OCI-LY7 (cell line): ENCODE data around the gene NEAT1. TPM values are rescaled to one million over a fixed set of nuclear protein-coding genes. Genes with fewer than 3 reads are reported as not detected.

ENCODE experiments used
- BruUV-seq: library from RNA; stranded (reverse); fragments of 400-500 nt; replicated peaks from 2 replicates; lab custom pipeline; 2021; lab: Mats Ljungman, UMichigan
- CTCF ChIA-PET: fragments of 300-600 bp; sonication (Branson Sonifier 250); formaldehyde crosslinking; loops from one replicate; lab custom pipeline; 2022; ENCODE audit warnings: antibody characterized with exemption; ENCODE audit not compliant: unreplicated experiment; lab: Charles Lee
- POLR2A ChIA-PET: fragments of 300-600 bp; sonication (Branson Sonifier 250); formaldehyde crosslinking; loops from one replicate; lab custom pipeline; 2022; ENCODE audit warnings: antibody characterized with exemption; lab: Charles Lee
- DNase-seq: peaks from one replicate; pipeline ENCODE4 v3.0.0-alpha.2; 2015; ENCODE audit warnings: low spot score
- H2AFZ ChIP-seq: fragments of 200-600 bp; sonication (generic), shearing (Covaris generic); 2 replicates; pipeline ENCODE4 v1.6.1; 2014; ENCODE audit warnings: mild to moderate bottlenecking, antibody characterized with exemption, low read length, moderate library complexity
- H3K27ac ChIP-seq: fragments of 200-600 bp; sonication (generic); 2 replicates; pipeline ENCODE4 v1.5.1; 2014; ENCODE audit warnings: mixed run types, low read depth, mild to moderate bottlenecking, moderate library complexity, low read length, inconsistent platforms; ENCODE audit not compliant: poor library complexity, severe bottlenecking
- H3K36me3 ChIP-seq: fragments of 200-600 bp; sonication (generic); 2 replicates; pipeline ENCODE4 v1.6.1; 2014; ENCODE audit warnings: mild to moderate bottlenecking, antibody characterized with exemption, low read length, moderate library complexity, mixed read lengths; ENCODE audit not compliant: insufficient read depth
- H3K4me1 ChIP-seq: fragments of 200-600 bp; sonication (generic); 2 replicates; pipeline ENCODE4 v1.5.1; 2014; ENCODE audit warnings: mild to moderate bottlenecking, low read length; ENCODE audit not compliant: insufficient read depth, poor library complexity, severe bottlenecking
- H3K4me2 ChIP-seq: fragments of 200-600 bp; sonication (generic); 2 replicates; pipeline ENCODE4 v1.6.1; 2014; ENCODE audit warnings: mild to moderate bottlenecking, low read length
- H3K4me3 ChIP-seq: fragments of 200-600 bp; sonication (generic); 2 replicates; pipeline ENCODE4 v1.5.1; 2014; ENCODE audit warnings: mild to moderate bottlenecking, low read depth, low read length; ENCODE audit not compliant: poor library complexity, severe bottlenecking
- H3K79me2 ChIP-seq: fragments of 200-600 bp; sonication (generic); 2 replicates; pipeline ENCODE4 v1.6.1; 2016; ENCODE audit warnings: low read depth, mild to moderate bottlenecking, low read length, moderate library complexity, mixed read lengths; ENCODE audit not compliant: insufficient read depth
- H3K9me2 ChIP-seq: fragments of 200-600 bp; sonication (generic); 2 replicates; pipeline ENCODE4 v1.6.1; 2016; ENCODE audit warnings: mild to moderate bottlenecking, low read length, mixed read lengths; ENCODE audit not compliant: insufficient read depth
- H3K9me3 ChIP-seq: fragments of 200-600 bp; sonication (generic); 2 replicates; pipeline ENCODE4 v1.6.1; 2014; ENCODE audit warnings: mild to moderate bottlenecking, mixed run types, low read length, mixed read lengths
- H4K20me1 ChIP-seq: fragments of 200-600 bp; sonication (generic); 2 replicates; pipeline ENCODE4 v1.6.1; 2014; ENCODE audit warnings: mild to moderate bottlenecking, antibody characterized with exemption, low read length, moderate library complexity, mixed read lengths; ENCODE audit not compliant: insufficient read depth
- EZH2phosphoT487 ChIP-seq: fragments of 200-600 bp; sonication (generic); IDR thresholded peaks from 2 replicates; pipeline ENCODE4 v1.6.1; 2018; ENCODE audit warnings: low read depth, borderline replicate concordance, mild to moderate bottlenecking, mixed run types, antibody characterized with exemption, low read length, moderate library complexity, mixed read lengths
- intact Hi-C: fragments of 100-400 bp; cut with micrococcal nuclease; formaldehyde crosslinking; loops from one replicate; pipeline ENCODE4 v1.10.0; 2022; ENCODE audit not compliant: unreplicated experiment
- total RNA-seq, 2 experiments: library from RNA; depleted of rRNA in 1 of 2; stranded (reverse); fragments of >200 nt in 1 of 2; shearing (Covaris generic) in 1 of 2; gene quantifications; 2 replicates each; pipeline ENCODE4 v1.2.3, GENCODE V29; 2014 to 2022
- TF ChIP-seq, protein P1 (sequence below): fragments of 200-600 bp; sonication (generic); conservative IDR thresholded peaks from 2 replicates; pipeline ENCODE4 v1.5.1; 2014; ENCODE audit warnings: mild to moderate bottlenecking, antibody characterized with exemption, low read length, moderate library complexity, mixed read lengths

The NEAT1 gene
- total RNA-seq, 2 experiments from 2014 or later = 30.1 to 440 TPM

DNA sequence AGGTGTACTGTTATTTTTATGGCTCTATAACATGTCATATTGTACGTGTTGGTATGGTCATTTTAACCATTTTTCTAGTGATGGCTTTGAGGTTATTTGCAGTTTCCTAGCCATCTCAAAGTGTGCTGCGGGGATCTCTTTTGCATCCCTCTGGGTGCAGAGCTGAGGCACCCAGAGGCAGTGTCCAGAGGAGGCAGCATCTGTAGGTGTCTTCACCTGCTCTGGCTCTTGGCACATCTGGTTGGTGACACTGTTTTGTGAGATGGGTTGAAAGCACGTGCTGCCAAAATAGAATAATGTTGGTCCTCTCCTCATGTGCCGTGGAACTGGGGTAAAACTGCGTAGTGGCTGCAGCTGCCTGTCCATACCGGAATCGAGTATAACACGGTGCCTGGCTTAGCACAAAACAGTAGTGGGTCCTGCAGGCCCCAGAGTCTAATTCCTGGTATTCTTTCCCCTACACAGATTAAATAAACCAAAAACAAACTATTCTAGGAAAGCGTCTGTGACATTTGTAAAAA is 12.9 kb downstream of the NEAT1 start:
- no peak for DNase-seq
- Histone ChIP-seq H3K36me3 (peaks cover 30% of the 10 kb centered on the region), H3K4me2 (peak overlapping the region; percentile 91), H3K9me2 (no peaks in the 10 kb centered on the region), H2AFZ (no peak overlapping the region), H3K27ac (peak overlapping the region; percentile 64), H3K4me3 (peak overlapping the region; percentile 44), H4K20me1 (no peaks in the 10 kb centered on the region), H3K4me1 (peaks cover 85% of the 10 kb centered on the region), H3K79me2 (peaks cover 58% of the 10 kb centered on the region), H3K9me3 (no peaks in the 10 kb centered on the region)
- BruUV-seq = no TSS peak
- TF ChIP-seq EZH2phosphoT487 = no peak
- TF ChIP-seq, protein P1, sequence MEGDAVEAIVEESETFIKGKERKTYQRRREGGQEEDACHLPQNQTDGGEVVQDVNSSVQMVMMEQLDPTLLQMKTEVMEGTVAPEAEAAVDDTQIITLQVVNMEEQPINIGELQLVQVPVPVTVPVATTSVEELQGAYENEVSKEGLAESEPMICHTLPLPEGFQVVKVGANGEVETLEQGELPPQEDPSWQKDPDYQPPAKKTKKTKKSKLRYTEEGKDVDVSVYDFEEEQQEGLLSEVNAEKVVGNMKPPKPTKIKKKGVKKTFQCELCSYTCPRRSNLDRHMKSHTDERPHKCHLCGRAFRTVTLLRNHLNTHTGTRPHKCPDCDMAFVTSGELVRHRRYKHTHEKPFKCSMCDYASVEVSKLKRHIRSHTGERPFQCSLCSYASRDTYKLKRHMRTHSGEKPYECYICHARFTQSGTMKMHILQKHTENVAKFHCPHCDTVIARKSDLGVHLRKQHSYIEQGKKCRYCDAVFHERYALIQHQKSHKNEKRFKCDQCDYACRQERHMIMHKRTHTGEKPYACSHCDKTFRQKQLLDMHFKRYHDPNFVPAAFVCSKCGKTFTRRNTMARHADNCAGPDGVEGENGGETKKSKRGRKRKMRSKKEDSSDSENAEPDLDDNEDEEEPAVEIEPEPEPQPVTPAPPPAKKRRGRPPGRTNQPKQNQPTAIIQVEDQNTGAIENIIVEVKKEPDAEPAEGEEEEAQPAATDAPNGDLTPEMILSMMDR = peak; percentile 8; the same call in 1 of the 2 replicates
- intact Hi-C loops = no loop called here
- CTCF ChIA-PET = no interaction called here
- POLR2A ChIA-PET = no interaction called here

DNA sequence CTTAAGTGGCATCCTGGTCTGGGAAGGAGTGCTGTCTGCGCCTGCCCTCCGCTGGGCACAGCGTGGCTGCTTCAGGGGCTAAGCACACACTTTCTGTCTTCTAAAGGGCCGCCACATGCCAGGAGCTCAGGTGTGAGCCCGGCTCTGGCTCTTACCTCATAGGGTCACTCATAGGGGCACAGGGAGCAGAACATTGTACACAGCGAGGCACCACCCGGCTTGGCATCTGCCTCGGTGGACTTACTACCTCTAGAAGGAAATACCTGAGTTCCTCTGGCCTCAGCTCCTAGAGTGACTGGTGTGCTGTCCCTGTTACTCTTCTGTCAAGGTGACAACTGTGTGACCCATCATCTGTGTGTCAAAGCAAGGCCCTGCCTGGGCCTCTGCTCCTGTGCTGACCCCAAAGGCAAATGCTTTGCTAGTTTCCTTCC is 13.4 kb downstream of the NEAT1 start:
- Histone ChIP-seq H3K4me1 (peaks cover 85% of the 10 kb centered on the region), H3K4me3 (no peak overlapping the region), H3K9me2 (no peaks in the 10 kb centered on the region), H2AFZ (no peak overlapping the region), H4K20me1 (no peaks in the 10 kb centered on the region), H3K79me2 (peaks cover 53% of the 10 kb centered on the region), H3K4me2 (peak overlapping the region; percentile 91), H3K27ac (peak overlapping the region; percentile 64), H3K9me3 (no peaks in the 10 kb centered on the region), H3K36me3 (peaks cover 30% of the 10 kb centered on the region)
- TF ChIP-seq EZH2phosphoT487 = no peak
- TF ChIP-seq, protein P1 = no peak
- POLR2A ChIA-PET = interaction anchor here (2.1 kb wide), 1 partner anchor 15 kb away, joined by 10 read pairs; no protein-coding TSS in a partner anchor
- intact Hi-C loops = no loop called here
- CTCF ChIA-PET = no interaction called here
- no peak for DNase-seq
- BruUV-seq = no TSS peak

GRCh38 chr11:65436412-65437032 is 13.9 kb downstream of the NEAT1 start:
- intact Hi-C loops = no loop called here
- Histone ChIP-seq H3K9me2 (no peaks in the 10 kb centered on the region), H3K36me3 (peaks cover 30% of the 10 kb centered on the region), H2AFZ (no peak overlapping the region), H3K4me2 (peak overlapping the region; percentile 91), H3K4me1 (peaks cover 85% of the 10 kb centered on the region), H4K20me1 (no peaks in the 10 kb centered on the region), H3K4me3 (no peak overlapping the region), H3K27ac (peak overlapping the region; percentile 64), H3K79me2 (peaks cover 52% of the 10 kb centered on the region), H3K9me3 (no peaks in the 10 kb centered on the region)
- BruUV-seq = no TSS peak
- DNase-seq = no peak
- ChIA-PET CTCF (no interaction called here), POLR2A (interaction anchor here (0.6 to 2.1 kb wide), 7 partner anchors 12 to 61 kb away, joined by 3 to 10 read pairs (median 4); no protein-coding TSS in a partner anchor)
- TF ChIP-seq EZH2phosphoT487 = no peak
- TF ChIP-seq, protein P1 = no peak
